Right ventricle myocardium superior (tissue), 1 donor: ENCODE data around the gene GTF2H2. TPM values are rescaled to one million over a fixed set of nuclear protein-coding genes. Genes with fewer than 3 reads are reported as not detected.
"Not testable (repeated sequence)": the region's sequence is repeated elsewhere in the genome, so short reads cannot be mapped to it uniquely, and the experiment has no call there.

Experiments used
- ATAC-seq: fragments of 200-7000 bp; cut with Tn5 transposase; one replicate; pipeline ENCODE4 v1.9.1; 2020; ENCODE audit warnings: mild to moderate bottlenecking; ENCODE audit not compliant: poor library complexity
- DNase-seq: peaks from one replicate; pipeline ENCODE4 v3.0.0-alpha.2; 2020
- intact Hi-C: fragments of 100-400 bp; cut with DNase I; formaldehyde crosslinking; loops from one replicate; pipeline ENCODE4 v1.11.2; 2022
- long read RNA-seq: library from polyadenylated mRNA; unstranded; transcript quantifications from one replicate; pipeline ENCODE4 v2.0.0, GENCODE V29; 2021
- total RNA-seq: library from RNA; stranded (reverse); fragmentation: NEBNext Ultra II Directional; extraction: Animal tissue kit (Norgen Biotek cat#: 25700); gene quantifications from one replicate; pipeline ENCODE4 v1.2.1, GENCODE V29; 2021
- donor health status: DM: no; HTN: yes; CAD: no; lungs with severe emphysema.

Gene GTF2H2
- total RNA-seq, result 13.9 TPM
- long read RNA-seq, full-length matches to known transcripts, result 3 of 8 reads
- long read RNA-seq, partial matches to known transcripts, result 0 of 8 reads
- long read RNA-seq, other reads (novel, unspliced or antisense), result 5 of 8 reads

DNA sequence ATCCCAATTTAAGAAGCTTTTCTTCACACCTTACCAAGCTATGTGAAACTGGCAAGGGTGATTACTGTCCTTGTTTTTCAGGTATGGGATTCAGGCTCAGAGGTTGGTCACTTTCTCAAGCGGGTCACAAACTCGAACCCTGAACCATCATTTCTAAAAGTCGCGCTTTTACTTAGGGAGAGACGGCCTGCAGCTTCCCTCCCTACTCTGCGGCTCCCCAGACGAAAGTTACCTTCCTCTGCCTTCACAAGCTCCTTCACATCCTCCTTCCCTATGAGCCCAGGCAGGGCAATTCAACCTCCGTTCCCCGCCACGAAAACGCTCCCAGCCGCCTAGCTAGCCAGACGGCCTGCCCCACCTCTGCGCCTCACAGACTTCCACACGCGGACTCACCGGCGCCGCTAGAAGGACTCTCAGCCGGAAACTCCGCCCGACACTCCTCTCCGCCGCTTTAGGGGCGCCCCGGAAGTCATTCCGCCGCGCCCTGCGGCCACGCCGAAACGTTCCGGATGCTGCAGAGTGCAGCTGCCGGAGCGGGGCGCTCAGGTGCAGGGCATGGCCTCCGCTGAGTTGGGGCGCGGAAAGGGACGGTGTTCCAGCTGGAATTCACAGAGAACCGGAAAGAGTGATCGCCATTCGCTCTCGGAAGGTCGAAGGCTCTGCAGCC lies at the start of gene GTF2H2:
Gene GTF2H2 (minus strand): TSS at position 415 of the 667 bp plus-strand sequence. CDS start 4,913 bp downstream, outside the sequence.
- intact Hi-C loops, DNase-seq: not testable (repeated sequence)
- peak; percentile 99 for ATAC-seq

DNA sequence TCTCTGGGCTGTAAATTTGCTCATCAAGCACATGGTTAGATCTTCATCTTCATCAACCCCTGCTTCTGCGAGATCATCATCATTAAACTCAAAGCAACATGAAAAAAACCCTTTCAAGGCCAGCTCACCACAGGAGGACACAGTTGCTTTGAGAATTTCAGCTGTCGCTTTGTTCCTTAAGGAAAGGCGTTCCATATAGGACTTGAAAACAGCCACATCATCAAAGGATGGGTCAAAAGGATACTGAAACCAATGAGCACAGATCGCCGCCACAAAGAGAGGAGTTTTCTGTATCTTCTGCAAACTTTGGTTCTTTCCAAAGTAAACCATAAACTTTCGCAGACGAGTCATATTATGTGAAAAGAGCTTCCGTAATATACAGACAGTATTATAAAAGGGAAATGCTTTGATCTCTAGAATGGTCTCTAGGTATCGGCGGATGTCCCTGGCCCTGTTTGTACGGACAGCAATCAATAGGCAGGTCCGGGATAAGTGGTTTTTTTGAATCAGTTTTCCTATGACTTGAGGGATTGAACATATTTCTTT lies 42.3 kb upstream of the GTF2H2 start:
- DNase-seq, ATAC-seq, intact Hi-C loops: not testable (repeated sequence)

DNA sequence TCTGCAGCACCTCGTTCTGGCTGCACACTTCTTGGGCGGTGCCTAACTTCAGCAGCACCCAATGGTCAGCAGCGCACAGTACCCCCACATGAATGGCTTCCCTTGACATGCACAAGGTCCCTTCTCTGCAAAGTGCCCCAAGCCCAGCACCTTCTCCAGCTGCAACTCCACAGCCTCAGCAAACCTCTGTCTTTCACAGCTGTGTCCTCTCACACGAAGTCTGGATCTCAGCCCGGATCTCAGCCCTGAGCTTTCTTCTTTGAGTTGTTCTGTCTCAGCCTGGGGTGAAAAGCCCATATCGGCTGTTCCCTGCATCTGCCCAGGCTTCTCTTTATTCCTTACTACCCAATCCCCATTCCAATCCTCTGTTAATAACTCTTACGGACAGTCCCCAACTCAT lies 32.5 kb upstream of the GTF2H2 start:
- intact Hi-C loops, ATAC-seq, DNase-seq: not testable (repeated sequence)

DNA sequence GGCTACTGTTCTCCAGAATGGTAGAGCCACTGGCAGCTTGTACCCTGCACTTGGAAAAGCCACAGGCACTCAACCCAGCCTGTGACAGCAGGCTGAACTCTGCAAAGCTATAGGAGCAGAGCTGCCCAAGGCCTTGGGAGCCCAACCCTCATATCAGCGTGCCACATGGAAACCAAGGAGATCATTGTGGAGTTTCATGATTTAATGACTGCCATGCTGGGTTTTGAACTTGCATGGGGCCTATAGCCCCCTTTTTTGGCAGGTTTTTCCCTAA lies 30.4 kb upstream of the GTF2H2 start:
- DNase-seq, intact Hi-C loops, ATAC-seq: not testable (repeated sequence)

DNA sequence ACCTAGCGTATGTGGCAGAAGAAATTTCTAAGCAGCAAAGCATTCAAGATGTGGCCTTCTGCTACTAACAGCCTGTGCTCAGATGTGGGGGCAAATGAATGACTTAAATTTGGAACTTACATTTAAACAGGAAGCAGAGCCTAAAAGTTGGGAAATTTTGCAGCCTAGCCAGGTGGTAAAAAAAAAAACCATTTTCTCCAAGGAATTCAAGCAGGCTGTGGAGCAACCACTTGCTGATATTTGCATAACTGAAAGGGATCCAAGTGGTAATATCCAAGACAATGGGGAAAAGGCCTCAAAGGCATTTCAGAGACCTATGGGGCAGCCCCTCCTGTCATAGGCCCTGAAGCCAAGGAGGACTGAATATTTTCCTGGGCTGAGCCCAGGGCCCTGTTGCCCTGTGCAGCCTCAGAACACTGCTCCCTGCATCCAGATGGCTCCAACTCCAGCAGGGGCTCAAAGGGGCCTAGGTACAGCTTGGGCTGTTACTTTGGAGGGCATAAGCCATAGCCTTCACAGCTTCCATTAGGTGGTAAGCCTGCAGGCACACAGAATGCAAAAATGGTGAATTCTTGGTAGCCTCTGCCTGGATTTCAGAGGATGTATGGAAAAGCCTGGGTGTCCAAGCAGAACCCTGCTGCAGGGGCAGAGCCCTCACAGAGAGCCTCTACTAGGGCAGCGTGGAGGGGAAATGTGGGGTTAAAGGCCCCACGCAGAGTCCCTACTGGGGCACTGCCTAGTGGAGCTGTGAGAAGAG lies 29.9 kb upstream of the GTF2H2 start:
- DNase-seq (peak; percentile 4), ATAC-seq (peak; percentile 45)
- intact Hi-C loops, result not testable (repeated sequence)

DNA sequence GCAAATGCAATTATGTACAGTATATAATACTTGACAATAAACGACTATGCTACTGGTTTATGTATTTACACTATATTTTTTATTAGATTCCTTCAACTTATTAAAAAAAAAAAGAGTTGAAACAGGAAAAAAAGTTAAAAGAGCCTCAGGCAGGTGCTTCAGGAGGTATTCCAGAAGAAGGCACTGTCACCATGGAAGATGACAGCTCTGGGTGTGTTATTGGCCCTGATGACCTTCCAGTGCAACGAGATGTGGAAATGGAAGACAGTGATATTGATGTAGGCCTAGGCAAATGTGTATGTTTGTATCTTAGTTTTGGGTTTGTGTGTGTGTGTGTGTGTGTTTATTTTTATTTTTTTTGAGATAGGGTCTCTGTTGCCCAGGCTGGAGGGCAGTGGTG lies 22.3 kb upstream of the GTF2H2 start:
- ATAC-seq, DNase-seq, intact Hi-C loops: not testable (repeated sequence)

DNA sequence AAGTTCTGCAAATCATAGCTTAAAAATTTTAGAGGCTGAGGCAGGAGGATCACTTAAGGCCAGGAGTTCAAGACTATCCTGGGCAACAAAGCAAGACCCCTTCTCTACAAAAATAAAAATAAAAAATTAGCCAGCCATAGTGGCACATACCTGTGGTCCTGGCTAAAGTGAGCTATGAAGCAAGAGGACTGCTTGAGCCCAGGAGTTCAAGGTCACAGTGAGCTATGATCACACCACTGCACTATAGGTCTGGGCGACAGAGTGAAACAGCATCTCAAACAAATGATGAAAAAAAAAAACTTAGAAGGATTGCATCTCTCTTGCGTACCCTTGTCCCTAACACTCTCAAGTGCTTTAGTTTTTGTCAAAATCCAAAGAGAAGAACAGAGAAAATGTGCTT lies 21.3 kb upstream of the GTF2H2 start:
- ATAC-seq, intact Hi-C loops, DNase-seq: not testable (repeated sequence)

DNA sequence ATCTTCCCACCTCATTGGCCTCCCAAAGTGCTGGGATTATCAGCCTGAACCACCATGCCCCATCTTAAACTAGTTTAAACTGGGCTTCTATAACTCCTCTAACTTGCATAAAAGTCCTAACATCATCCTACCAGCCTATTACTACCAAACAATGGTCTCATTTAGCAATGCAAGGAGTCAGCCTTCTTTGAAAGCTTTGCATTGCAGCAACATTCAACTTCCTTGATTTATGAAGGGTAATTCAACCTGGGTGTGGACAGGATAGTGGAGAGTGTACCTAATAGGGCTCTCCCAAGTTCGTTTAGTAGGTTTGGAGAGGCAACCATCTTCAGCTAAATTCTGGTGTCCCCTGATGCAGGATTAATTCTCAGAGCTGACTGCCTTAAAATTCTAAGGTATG lies 18.7 kb upstream of the GTF2H2 start:
- DNase-seq, ATAC-seq, intact Hi-C loops: not testable (repeated sequence)

DNA sequence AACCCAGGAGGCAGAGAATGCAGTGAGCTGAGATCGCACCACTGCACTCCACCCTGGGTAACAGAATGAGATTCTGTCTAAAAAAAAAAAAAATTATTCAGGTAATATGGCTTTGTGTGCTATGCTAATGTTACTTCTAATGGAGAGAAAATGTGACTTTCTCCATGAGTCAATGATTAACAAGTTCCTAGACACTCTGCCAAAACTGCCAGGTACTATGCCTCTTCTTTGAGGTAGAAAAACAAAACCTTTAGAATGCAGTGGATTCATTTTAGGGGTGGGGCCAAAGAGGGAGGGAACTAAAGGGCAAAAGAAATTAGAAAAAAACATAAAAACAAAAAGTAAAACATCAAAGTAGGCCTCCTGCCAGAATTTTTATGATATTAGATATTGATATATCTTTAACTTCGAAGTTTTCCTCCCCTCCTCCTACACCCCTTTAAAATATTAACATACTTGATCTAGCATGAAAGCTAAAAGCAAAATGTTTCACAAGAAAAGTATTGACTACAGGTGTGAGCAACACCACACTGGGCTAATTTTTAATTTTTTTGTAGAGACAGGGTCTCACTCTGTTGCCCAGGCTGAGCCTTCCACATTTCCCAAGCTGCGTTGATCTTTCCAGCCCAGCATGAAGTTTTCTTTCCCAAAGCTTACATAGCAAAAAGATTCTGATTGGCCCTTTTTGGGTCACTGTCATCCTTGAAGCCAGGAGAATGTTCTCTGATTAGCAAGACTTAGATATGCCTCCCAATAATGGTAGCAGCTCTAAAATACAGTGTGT lies 17.0 kb upstream of the GTF2H2 start:
- intact Hi-C loops, DNase-seq, ATAC-seq: not testable (repeated sequence)

DNA sequence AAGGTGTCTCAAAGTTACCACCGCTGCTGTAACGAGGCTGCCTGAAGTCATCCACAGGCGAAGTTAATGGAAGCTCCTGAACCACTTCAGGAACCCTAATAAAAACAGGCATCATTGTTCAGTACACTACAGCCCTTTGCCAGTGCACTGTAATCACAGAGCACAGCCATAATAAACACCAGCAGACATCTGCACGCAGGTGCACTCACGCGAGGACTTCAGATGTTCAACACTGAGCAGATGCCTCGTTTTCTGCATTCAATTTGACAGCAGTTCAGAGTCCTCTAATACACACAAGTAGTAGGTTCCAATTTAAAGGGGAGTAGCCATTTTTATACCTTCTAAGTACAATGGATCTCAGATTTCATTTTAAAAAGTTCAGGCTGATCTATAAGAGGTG lies 15.4 kb upstream of the GTF2H2 start:
- ATAC-seq, DNase-seq, intact Hi-C loops: not testable (repeated sequence)

DNA sequence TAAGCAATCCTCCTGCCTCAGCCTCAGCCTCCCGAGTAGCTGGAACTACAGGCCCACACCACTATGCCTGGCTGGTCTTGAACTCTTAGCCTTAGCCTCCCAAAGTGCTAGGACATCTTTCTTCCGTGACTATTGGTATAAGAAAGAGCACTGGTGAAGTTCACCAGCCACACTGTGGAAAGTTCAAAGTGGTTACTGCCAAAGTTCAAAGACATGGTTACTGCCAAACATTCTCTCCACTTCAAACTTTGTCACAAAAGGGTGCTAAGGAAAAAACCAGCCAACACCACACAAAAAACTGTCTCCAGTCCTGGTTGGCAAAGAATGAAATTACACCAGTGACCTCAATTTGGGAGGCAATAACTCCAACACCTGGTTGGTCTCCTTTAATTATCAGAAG lies 14.9 kb upstream of the GTF2H2 start:
- intact Hi-C loops, DNase-seq: not testable (repeated sequence)

DNA sequence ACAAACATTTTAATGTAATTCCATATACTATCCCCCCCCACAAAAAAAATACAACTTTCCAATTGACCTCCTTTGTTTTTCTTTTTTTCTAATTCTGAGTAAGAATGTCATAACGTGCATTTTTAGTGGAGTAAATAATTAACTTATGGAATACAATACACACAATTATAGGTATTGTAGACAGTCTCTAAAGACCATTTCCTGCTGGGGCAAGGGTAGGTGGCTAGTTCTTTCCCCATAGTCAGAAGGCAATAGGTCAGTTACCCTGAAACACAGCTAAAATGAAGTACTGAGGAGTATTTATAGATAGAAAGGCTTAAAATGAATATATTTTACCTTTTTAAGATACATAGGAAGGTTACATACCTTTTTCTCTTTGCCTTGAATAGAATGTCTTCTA lies 6.2 kb downstream of the GTF2H2 start:
- DNase-seq, intact Hi-C loops, ATAC-seq: not testable (repeated sequence)

More for the DNA sequence above, 14.9 kb upstream of the GTF2H2 start:
- ATAC-seq, result not testable (repeated sequence)

DNA sequence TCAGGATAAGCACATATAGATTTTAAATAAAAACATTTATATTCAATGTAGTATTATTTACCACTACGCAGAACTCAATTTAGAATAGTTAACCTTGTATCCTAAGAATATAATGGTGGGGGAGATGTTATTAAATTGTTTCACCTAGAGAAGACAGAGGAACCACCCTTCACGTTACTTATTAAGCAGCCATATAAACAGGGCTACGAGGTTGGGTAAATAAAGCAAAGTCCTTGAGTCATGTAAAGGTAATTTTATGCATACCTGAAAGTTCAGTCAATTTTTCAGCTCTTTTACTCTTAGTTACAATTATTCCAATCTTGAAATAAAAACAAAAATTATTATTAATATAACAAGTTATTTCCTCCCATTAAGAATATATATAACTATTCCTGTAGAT lies 8.1 kb downstream of the GTF2H2 start:
- intact Hi-C loops, DNase-seq, ATAC-seq: not testable (repeated sequence)

DNA sequence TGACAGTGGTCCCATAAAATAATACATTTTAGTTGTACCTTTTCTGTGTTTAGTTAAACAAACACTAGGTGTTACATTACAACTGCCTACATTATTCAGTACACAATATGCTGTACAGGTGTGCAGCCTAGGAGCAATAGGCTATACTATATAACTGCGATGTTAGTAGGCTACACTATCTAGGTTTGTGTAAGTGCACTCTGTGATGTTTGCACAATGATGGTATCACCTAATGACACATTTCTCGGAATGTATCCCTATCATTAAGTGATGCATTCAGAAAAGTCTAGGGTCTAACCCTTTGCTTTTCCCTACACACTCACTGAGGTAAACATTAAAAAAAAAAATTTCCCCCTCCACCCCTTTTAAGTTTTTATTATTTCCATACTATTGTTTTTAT lies 22.7 kb downstream of the GTF2H2 start:
- ATAC-seq, DNase-seq, intact Hi-C loops: not testable (repeated sequence)

DNA sequence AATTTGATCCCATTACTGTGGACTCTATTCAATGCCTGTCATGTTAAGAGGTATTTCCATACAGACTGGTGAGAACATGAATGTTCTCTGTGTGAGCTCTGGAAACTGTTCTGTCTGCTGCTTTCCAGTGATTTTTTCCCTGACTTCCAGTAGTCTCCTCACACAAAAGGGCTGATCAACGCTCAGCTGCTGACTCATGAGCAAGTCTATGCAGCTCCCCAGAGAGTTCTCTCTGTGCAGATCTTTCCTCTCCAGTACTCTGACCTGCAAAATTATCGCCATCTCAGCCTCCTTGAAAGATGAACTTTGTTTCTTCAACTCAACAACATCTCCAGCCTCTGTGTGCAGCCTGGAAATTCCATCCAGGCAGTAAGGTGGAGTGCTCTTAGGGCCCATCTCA lies 23.3 kb downstream of the GTF2H2 start:
- ATAC-seq, intact Hi-C loops, DNase-seq: not testable (repeated sequence)

DNA sequence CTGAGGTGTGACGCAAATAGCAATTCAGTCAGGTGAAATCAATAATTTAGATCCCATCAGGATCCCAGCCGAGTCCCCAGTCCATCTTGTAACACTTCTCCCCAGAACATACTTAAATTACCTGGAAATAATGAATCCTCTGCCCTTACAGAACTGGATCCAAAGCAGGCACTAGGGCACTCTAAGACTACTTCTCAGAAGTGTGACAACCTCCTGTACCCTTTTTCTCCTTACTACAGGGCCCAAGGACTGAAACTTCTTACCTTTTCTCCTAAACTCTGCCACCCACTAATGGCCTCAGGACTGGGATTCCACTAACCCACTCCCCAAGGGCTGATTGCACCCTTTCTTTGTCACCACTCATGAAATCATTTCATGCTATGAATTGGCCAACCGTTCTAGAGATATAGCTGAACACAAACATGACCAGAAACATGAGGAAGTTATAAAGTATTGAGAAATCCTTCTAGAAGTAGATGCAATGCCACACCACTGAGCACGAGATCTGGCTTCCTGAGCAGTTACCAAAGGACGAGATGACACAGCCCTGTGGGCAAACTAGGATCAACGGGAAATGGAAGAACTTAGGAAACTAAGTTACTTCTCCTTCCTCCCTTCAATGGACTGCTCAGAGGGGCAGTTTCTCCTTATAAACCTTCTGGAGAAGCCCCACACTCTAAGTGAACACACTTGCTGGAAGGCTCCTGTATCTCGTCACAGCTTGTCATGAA lies 36.3 kb downstream of the GTF2H2 start:
- ATAC-seq, result peak; percentile 82
- intact Hi-C loops, DNase-seq: not testable (repeated sequence)

DNA sequence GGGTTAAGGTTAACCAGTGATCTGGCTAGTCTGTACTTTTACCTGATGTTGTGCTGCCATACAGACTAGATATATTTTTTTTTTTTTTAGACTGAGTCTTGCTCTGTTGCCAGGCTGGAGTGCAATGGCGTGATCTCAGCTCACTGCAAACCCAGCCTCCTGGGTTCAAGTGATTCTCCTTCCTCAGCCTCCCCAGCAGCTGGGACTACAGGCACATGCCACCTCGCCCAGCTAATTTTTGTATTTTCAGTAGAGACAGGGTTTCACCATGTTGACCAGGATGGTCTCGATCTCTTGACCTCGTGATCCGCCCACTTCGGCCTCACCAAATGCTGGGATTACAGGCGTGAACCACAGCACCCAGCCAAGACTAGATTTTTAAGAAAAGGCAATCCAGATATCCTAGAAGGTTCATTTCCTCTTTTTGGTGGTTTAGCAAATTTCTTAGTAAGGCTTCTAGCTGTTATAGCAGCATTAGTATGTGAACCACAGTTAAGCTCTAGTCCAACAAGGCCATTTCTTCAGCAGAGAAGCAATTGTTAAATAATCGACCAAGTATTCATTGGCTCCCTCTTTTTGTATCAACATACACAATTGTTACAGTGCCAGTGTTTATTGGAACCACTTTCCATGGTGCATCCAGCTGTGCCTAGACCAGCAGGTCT lies 42.1 kb downstream of the GTF2H2 start, which contains the start of gene NAIP:
Gene NAIP (minus strand): TSS at position 51 of the 665 bp plus-strand sequence. CDS start 12,424 bp downstream, outside the sequence.
- DNase-seq, intact Hi-C loops, ATAC-seq: not testable (repeated sequence)
